Lower lobe of right lung (tissue), 2 donors: ENCODE data around the gene TFCP2L1. TPM values are rescaled to one million over a fixed set of nuclear protein-coding genes. Genes with fewer than 3 reads are reported as not detected.
"Not testable (repeated sequence)": the region's sequence is repeated elsewhere in the genome, so short reads cannot be mapped to it uniquely, and the experiment has no call there.

Experiments
- ATAC-seq, 2 donors: fragments of 200-7000 bp; cut with Tn5 transposase; one replicate each; pipeline ENCODE4 v1.9.1; 2020 to 2022; ENCODE audit warnings: mild to moderate bottlenecking in 2 of 2, moderate library complexity in 2 of 2
- DNase-seq: peaks from one replicate; pipeline ENCODE4 v3.0.0-alpha.2; 2020
- H3K27ac ChIP-seq: fragments of 200-600 bp; one replicate; pipeline ENCODE4 v1.8.0; 2022
- H3K27me3 ChIP-seq: fragments of 200-600 bp; one replicate; pipeline ENCODE4 v1.8.0; 2022; ENCODE audit warnings: low read depth
- H3K36me3 ChIP-seq: fragments of 200-600 bp; one replicate; pipeline ENCODE4 v1.8.0; 2022; ENCODE audit warnings: mild to moderate bottlenecking
- H3K4me1 ChIP-seq: fragments of 200-600 bp; one replicate; pipeline ENCODE4 v1.8.0; 2022
- H3K4me3 ChIP-seq: fragments of 200-600 bp; one replicate; pipeline ENCODE4 v1.8.0; 2022; ENCODE audit warnings: mild to moderate bottlenecking
- H3K9me3 ChIP-seq: fragments of 200-600 bp; one replicate; pipeline ENCODE4 v1.8.0; 2022
- CTCF ChIP-seq: fragments of 200-600 bp; IDR thresholded peaks from one replicate; pipeline ENCODE4 v1.8.0; 2022; ENCODE audit warnings: antibody characterized with exemption, mild to moderate bottlenecking
- intact Hi-C: fragments of 100-400 bp; cut with DNase I; formaldehyde crosslinking; loops from one replicate; pipeline ENCODE4 v1.11.0; 2022
- long read RNA-seq: library from polyadenylated mRNA; unstranded; transcript quantifications from one replicate; pipeline ENCODE4 v2.0.0, GENCODE V29; 2021
- total RNA-seq: library from RNA; stranded (reverse); fragmentation: NEBNext Ultra II Directional; extraction: Animal tissue kit (Norgen Biotek cat#: 25700); gene quantifications from one replicate; pipeline ENCODE4 v1.2.1, GENCODE V29; 2021
- donor health status: DM: no; HTN: yes; CAD: no; lungs with severe emphysema.

Gene TFCP2L1
- 19.2 TPM for total RNA-seq
- long read RNA-seq, full-length matches to known transcripts, result 10 of 37 reads
- long read RNA-seq, partial matches to known transcripts, result 5 of 37 reads
- long read RNA-seq, other reads (novel, unspliced or antisense), result 22 of 37 reads

GRCh38 chr2:121284463-121285449, at the start of gene TFCP2L1:
Gene TFCP2L1 (minus strand): TSS chr2:121285202. CDS start chr2:121285109, 93 bp downstream.
- DNase-seq, result peak; percentile 74
- ATAC-seq, result peak; percentile 88

GRCh38 chr2:121333834-121334558, 49.0 kb upstream of the TFCP2L1 start:
- H3K27me3 ChIP-seq, result no peaks in the 10 kb centered on the region
- H3K9me3 ChIP-seq, result no peaks in the 10 kb centered on the region
- H3K36me3 ChIP-seq, result peaks cover 8% of the 10 kb centered on the region
- H3K4me3 ChIP-seq, result no peak overlapping the region
- no peak overlapping the region for H3K27ac ChIP-seq
- peaks cover 6% of the 10 kb centered on the region for H3K4me1 ChIP-seq
- DNase-seq (no peak), ATAC-seq (no peak)
- TF ChIP-seq CTCF, result no peak
- intact Hi-C loops, result no loop called here

More at GRCh38 chr2:121284463-121285449, at the start of gene TFCP2L1:
- intact Hi-C loops, result no loop called here
- Histone ChIP-seq H3K27me3 (peaks cover 18% of the 10 kb centered on the region), H3K4me3 (peak within 1 kb of the TSS; percentile 60), H3K4me1 (no peaks in the 10 kb centered on the region), H3K36me3 (no peaks in the 10 kb centered on the region), H3K27ac (peak within 1 kb of the TSS; percentile 81), H3K9me3 (no peaks in the 10 kb centered on the region)
- TF ChIP-seq CTCF, result no peak

- Histone ChIP-seq H3K9me3 (no peaks in the 10 kb centered on the region), H3K36me3 (peaks cover 3% of the 10 kb centered on the region), H3K27ac (no peak overlapping the region), H3K27me3 (no peaks in the 10 kb centered on the region), H3K4me3 (no peak overlapping the region), H3K4me1 (peaks cover 6% of the 10 kb centered on the region)
- TF ChIP-seq CTCF, result no peak
- intact Hi-C loops, result no loop called here
- no peak for ATAC-seq
- DNase-seq, result no peak
Observed at GRCh38 chr2:121333231-121333630, 48.2 kb upstream of the TFCP2L1 start.

- intact Hi-C loops, H3K27me3 ChIP-seq, ATAC-seq, H3K27ac ChIP-seq, H3K36me3 ChIP-seq, H3K9me3 ChIP-seq, H3K4me1 ChIP-seq, H3K4me3 ChIP-seq, DNase-seq: not testable (repeated sequence)
Observed at GRCh38 chr2:121331324-121331723, 46.3 kb upstream of the TFCP2L1 start.

GRCh38 chr2:121330921-121331320, 45.9 kb upstream of the TFCP2L1 start:
- intact Hi-C loops, result no loop called here
- TF ChIP-seq CTCF, result no peak
- DNase-seq, result no peak
- Histone ChIP-seq H3K27ac (no peak overlapping the region), H3K36me3 (no peaks in the 10 kb centered on the region), H3K4me3 (no peak overlapping the region), H3K9me3 (no peaks in the 10 kb centered on the region), H3K4me1 (peaks cover under 1% of the 10 kb centered on the region), H3K27me3 (no peaks in the 10 kb centered on the region)
- ATAC-seq, result no peak
